Osteocyte (in vitro differentiated cells): ENCODE measurements around the gene SCG5. TPM values are rescaled to one million over a fixed set of nuclear protein-coding genes. Genes with fewer than 3 reads are reported as not detected.

Experiments used
- DNase-seq: peaks from one replicate; pipeline ENCODE4 v3.0.0; 2021; ENCODE audit warnings: mixed read lengths; ENCODE audit not compliant: unreplicated experiment; ENCODE audit errors: extremely low spot score
- H3K27ac Mint-ChIP-seq: one replicate; pipeline ENCODE4 v1.8.0; 2021; ENCODE audit warnings: mild to moderate bottlenecking, mixed read lengths; ENCODE audit not compliant: unreplicated experiment
- H3K27me3 Mint-ChIP-seq: one replicate; pipeline ENCODE4 v1.8.0; 2021; ENCODE audit warnings: mixed read lengths; ENCODE audit not compliant: unreplicated experiment
- H3K36me3 Mint-ChIP-seq: one replicate; pipeline ENCODE4 v1.8.0; 2021; ENCODE audit warnings: mixed read lengths; ENCODE audit not compliant: unreplicated experiment
- H3K4me1 Mint-ChIP-seq: one replicate; pipeline ENCODE4 v1.8.0; 2021; ENCODE audit warnings: mixed read lengths; ENCODE audit not compliant: unreplicated experiment
- H3K4me3 Mint-ChIP-seq: one replicate; pipeline ENCODE4 v1.8.0; 2021; ENCODE audit warnings: mild to moderate bottlenecking, moderate library complexity, mixed read lengths; ENCODE audit not compliant: unreplicated experiment
- H3K9me3 Mint-ChIP-seq: one replicate; pipeline ENCODE4 v1.8.0; 2021; ENCODE audit warnings: mixed read lengths; ENCODE audit not compliant: unreplicated experiment
- CTCF ChIP-seq: fragments of 200-600 bp; sonication (generic); IDR thresholded peaks from 2 replicates; pipeline ENCODE4 v1.5.0; 2021; ENCODE audit warnings: antibody characterized with exemption, mild to moderate bottlenecking, moderate library complexity
- total RNA-seq: library from RNA; stranded (reverse); gene quantifications from 2 replicates; pipeline ENCODE4 v1.2.1, GENCODE V29; 2021

Gene SCG5
- total RNA-seq, 1 donor from 2014 or later: 0.54 TPM

GRCh38 chr15:32656496-32656895 lies 15.0 kb downstream of the SCG5 start:
- Mint-ChIP-seq H3K9me3 (no peaks in the 10 kb centered on the region), H3K36me3 (no peaks in the 10 kb centered on the region), H3K27me3 (no peaks in the 10 kb centered on the region), H3K4me1 (peaks cover 45% of the 10 kb centered on the region), H3K4me3 (no peak overlapping the region), H3K27ac (no peak overlapping the region)
- TF ChIP-seq CTCF: no peak
- no peak for DNase-seq

GRCh38 chr15:32657198-32657883 lies 15.8 kb downstream of the SCG5 start:
- H3K36me3 Mint-ChIP-seq: no peaks in the 10 kb centered on the region
- peaks cover 41% of the 10 kb centered on the region for H3K4me1 Mint-ChIP-seq
- H3K9me3 Mint-ChIP-seq: no peaks in the 10 kb centered on the region
- H3K4me3 Mint-ChIP-seq: no peak overlapping the region
- H3K27me3 Mint-ChIP-seq: no peaks in the 10 kb centered on the region
- peak; percentile 47 for TF ChIP-seq CTCF
- H3K27ac Mint-ChIP-seq: peak overlapping the region; percentile 95
- DNase-seq: no peak

- Mint-ChIP-seq H3K27me3 (no peaks in the 10 kb centered on the region), H3K9me3 (no peaks in the 10 kb centered on the region), H3K36me3 (no peaks in the 10 kb centered on the region), H3K4me3 (no peak overlapping the region), H3K27ac (peak overlapping the region; percentile 95), H3K4me1 (peaks cover 45% of the 10 kb centered on the region)
- no peak for DNase-seq
- TF ChIP-seq CTCF: no peak
Observed at GRCh38 chr15:32657941-32658340, 16.4 kb downstream of the SCG5 start.

GRCh38 chr15:32659340-32660155 lies 18.0 kb downstream of the SCG5 start:
- H3K36me3 Mint-ChIP-seq: no peaks in the 10 kb centered on the region
- peaks cover 44% of the 10 kb centered on the region for H3K4me1 Mint-ChIP-seq
- DNase-seq: peak; percentile 90
- no peak overlapping the region for H3K4me3 Mint-ChIP-seq
- peak overlapping the region; percentile 95 for H3K27ac Mint-ChIP-seq
- H3K27me3 Mint-ChIP-seq: no peaks in the 10 kb centered on the region
- peak; percentile 24 for TF ChIP-seq CTCF
- no peaks in the 10 kb centered on the region for H3K9me3 Mint-ChIP-seq

GRCh38 chr15:32663671-32664070 lies 22.2 kb downstream of the SCG5 start:
- no peaks in the 10 kb centered on the region for H3K9me3 Mint-ChIP-seq

More at GRCh38 chr15:32663671-32664070, 22.2 kb downstream of the SCG5 start:
- DNase-seq: no peak
- no peak overlapping the region for H3K27ac Mint-ChIP-seq
- no peak for TF ChIP-seq CTCF
- no peaks in the 10 kb centered on the region for H3K36me3 Mint-ChIP-seq
- H3K27me3 Mint-ChIP-seq: no peaks in the 10 kb centered on the region
- H3K4me3 Mint-ChIP-seq: no peak overlapping the region
- H3K4me1 Mint-ChIP-seq: peaks cover 38% of the 10 kb centered on the region
